Pulmonary artery endothelial cell (primary cell): ENCODE measurements around the gene OSBPL1A. TPM values are rescaled to one million over a fixed set of nuclear protein-coding genes. Genes with fewer than 3 reads are reported as not detected.

Experiments used
- DNase-seq: peaks from one replicate; pipeline ENCODE4 v3.0.0-alpha.2; 2011; ENCODE audit warnings: low read depth, low spot score
- total RNA-seq: library from RNA; depleted of rRNA; stranded (reverse); fragments of >200 nt; gene quantifications from 2 replicates; pipeline ENCODE4 v1.2.3, GENCODE V29; 2014

The OSBPL1A gene
- total RNA-seq, 1 donor from 2014 or later, result 14.0 TPM

DNA sequence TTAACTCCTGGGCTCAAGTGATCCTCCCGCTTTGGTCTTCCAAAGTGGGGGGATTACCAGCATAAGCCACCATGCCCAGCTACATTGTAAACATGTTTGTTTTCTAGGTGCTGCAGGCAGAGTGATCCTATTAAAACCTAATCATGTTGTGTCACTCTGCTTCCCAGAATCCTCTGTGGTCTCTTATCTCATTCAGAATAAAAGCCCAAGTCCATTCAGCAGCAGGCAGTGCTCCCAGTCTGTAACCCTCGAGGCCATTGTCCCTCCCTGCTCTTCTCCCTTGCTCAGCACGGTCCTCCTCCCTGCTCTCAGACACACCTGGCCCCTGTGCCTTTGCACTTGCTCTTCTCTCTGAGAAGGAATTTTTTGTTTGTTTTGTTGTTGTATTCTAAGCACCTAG, 269.9 kb downstream of the OSBPL1A start:
- DNase-seq, result no peak

DNA sequence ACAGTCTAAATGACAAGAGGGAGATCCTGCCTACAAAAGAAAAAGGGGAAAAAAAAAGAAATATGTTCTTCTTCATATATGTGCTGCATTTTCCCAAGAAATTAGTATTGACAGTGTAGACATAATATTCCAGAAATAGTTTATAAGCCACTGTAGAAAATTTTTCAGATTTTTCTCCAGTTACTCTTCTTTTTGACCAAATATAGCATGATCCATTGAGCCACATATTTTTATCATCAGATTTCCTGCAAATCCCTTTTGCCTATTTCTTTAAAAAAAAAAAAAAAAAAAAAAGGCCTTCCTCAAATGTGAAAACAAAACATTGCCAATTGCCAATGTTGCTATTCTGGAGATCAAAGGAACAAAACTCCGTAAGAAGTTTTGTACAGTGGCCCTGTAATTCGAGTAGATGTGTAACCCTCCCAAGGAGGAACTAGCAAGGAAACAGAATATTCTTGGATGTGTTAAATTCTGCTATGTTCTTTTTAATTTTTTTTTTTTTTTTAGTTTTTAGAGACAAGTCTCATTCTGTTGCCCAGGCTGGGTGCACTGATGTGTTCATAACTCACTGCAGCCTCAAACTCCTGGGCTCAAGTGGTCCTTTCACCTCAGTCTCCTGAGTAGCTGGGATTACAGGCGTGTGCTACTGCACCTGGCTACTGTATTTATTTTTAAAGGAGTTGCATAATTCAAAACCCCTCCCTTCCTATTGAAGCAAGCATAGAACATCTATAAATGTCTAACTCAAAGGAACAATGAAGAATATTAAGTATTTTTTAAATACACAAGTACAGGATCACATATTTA, 271.3 kb downstream of the OSBPL1A start:
- DNase-seq, result no peak

DNA sequence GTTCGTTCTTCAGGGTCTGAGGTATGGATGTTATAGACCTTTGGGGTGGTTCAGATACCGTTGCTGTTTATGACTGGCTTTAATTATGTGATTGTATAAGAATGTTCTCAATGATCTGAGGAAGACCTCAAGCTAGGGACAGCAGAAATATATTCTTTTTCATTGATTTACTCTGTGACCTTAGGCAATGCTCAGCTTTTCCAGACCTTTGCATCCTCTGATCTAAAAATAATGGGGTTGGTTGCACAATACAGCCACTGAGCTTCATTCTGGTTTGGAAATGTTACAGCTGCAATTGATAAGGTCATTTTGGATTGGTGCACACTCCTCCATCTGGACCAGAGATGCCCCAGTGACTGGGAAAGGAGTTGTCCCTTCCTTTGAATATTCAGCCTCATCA, 276.0 kb downstream of the OSBPL1A start:
- no peak for DNase-seq

DNA sequence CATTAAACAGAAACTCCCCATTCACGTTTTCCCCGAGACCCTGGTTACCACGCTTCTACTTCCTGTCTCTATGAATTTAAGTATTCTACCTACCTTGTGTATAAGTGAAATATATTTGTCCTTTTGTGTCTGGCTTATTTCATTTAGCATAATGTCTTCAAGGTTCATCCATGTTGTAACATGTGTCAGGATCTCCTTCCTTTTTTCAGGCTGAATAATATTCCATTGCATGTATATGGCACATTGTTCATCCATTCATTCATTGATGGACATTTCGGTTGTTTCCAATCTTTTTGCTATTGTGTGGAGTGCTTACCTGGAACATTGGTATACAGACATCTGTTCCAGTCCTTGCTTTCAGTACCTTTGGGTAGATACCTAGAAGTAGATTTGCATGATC, 276.9 kb downstream of the OSBPL1A start:
- DNase-seq, result no peak

DNA sequence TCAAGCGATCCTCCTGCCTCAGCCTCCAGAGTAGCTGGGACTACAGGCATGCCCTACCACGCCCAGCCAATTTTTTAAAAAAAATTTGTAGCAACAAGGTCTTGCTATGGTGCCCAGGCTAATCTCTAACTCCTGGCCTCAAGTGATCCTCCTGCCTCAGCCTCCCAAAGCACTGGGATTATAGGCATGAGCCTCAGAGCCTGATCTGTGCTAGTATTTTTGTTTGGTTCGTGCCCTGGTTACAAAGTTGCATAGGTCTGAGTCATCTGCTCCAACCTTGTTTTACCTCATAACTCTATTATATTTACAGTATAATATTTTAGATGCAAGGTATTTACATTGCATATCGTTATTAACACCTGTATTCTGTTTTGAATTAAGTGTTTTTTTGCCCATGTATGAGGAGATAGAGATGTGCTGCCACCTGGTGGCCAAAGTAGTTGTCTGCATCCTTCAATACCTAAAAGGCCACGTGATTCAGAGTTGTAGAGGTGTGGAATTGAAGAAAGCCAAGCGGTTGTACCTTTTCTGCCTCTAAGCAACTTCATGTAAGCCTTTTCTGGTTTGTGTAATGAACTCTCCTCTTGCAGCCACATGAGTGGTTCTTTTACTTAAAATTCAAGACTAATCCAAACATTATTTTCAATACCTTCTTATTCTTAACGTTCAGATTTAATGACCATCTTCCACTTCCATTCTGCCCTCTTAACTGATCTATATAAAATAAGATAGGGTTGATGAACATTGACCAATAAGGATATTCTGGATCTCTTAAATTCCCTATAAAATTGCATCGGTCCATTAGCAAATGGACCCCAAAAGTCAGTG, 278.7 kb downstream of the OSBPL1A start:
- DNase-seq, result peak; percentile 44

DNA sequence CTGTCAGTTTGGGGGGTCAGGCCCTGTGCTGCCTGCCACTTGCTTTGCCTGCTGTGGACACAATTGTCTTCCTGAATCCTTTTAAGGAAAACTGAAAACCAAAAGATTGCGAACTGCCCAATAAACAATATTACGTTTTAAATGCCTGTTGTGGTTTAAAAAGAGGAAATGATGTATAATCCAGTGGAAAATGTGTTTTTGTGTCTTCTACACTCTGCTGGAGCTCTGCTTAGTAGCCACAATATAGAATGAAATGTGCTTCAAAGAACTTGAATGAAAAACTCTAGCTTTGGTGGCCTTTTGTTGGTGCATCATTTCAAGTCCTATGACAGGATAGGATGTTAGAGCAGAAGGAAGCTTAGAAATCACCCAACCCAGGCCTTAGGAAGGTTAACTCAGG, 282.0 kb downstream of the OSBPL1A start:
- DNase-seq, result no peak

DNA sequence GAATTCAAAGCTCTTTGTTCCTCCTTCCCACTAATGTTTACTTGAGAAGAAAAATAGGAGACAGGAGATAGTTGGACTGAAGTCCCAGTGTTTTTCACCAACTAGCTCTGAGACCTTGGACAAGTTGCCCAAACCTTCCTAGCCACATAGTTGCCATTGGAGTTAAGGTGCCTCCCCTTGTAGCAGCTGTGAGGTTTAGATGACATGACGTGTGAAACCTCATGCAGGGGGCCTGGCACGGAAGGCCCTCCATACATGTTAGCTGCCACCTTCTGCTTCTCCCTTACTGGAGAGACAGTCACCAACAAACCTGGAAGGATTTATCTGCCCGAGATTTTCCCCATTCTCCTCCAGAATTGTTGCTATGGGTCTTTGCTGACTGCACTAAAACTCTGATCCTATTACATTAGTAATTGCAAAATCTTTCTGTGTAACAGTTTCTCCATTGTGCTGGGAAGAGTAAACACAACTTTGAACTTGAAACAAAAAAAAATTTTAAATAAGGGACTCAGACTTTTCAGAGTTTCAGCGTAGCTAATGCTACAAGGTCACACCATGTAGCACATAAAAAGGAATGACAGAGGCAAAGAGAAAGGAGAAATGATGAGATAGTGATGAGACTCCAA, 282.6 kb downstream of the OSBPL1A start:
- DNase-seq, result no peak

DNA sequence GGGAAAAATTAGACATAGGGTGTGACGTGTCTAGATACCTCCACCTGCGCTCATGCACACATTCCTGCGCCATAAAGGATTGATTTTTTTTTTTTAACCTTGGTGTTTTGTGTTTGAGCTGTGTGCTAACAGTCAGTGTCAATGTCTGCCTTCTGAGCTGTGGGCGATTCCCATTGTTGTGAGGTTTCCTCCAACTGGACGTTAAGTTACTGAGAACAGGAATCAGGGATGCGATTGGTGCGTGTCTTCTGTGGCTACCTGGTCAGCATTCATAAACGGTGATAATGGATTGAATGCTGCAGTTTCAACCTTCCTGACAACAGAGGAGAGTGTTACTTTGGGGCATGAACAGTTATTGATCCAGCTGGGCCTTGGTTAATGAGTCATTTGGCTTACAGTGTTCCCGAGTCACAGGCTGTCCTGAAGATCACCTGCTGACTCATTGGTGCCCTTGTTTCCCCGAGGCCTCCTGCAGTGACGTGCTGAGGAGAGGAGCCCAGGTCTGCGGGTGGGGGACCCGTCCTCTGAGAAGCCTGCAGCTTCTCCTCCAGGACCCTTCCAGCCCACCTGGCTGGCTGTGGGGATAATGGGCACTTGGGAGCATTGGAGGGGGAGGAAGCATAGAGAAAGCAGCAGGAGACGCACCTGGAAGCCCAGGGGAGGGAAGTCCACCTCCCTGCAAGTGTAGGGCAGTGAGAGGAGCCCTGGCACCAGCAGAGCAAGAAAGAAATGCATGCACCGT, 284.6 kb downstream of the OSBPL1A start:
- DNase-seq, result no peak

DNA sequence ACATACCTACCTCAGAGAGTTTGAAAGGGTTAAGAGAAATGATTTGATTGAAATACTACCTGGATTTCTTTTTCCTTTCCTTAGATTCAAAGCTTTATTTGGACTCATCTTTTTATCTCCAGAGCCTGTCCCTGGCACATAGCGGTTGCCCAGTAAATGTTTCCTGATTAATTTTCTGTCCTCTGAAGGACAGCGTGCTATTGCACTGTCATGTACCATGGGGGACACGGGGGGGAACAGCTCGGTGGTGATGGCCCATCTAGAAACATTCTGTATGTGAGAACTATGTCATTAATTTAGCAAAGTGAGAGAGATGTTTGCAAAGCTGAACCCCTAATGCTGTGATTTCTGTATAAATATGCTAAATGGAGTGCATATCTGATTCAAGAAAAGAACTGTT, 285.2 kb downstream of the OSBPL1A start:
- no peak for DNase-seq

Other genes starting within 250 kb of the OSBPL1A start
- 22.7 and 26.7 TPM in 2 replicates for gene IMPACT, start 28.8 kb upstream of the OSBPL1A start, total RNA-seq
- 0.07 TPM in 1 of 2 replicates, not detected in the other for gene HRH4, start 62.8 kb upstream of the OSBPL1A start, total RNA-seq